Measurements from ENCODE around the gene NEO1.
A peak's percentile ranks its signal among the peaks of the same experiment; 100 is the strongest.

NEO1 gene

GRCh38 chr15:73247331-73247730, 195.1 kb downstream of the NEO1 start:
- no peak for DNase-seq (ENCODE audit: insufficient read length, low spot score)
- TF ChIP-seq POLR2A (IDR thresholded peaks at IDR 0.05; ENCODE audit: low read depth, low read length) (no peak), POU2F2 (IDR thresholded peaks at IDR 0.05; ENCODE audit: low read depth, low read length) (no peak)
- no peak for FAIRE-seq

- DNase-seq (ENCODE audit: insufficient read length, low spot score) (no peak), FAIRE-seq (no peak)
- TF ChIP-seq POLR2A (IDR thresholded peaks at IDR 0.05; ENCODE audit: low read depth, low read length) (no peak), POU2F2 (IDR thresholded peaks at IDR 0.05; ENCODE audit: low read depth, low read length) (no peak), SPI1 (IDR thresholded peaks at IDR 0.05; ENCODE audit: low read depth, low read length) (no peak), POLR2AphosphoS5 (IDR thresholded peaks at IDR 0.05; ENCODE audit: low read depth, low read length) (no peak), PAX5 (IDR thresholded peaks at IDR 0.05; ENCODE audit: insufficient read depth, low read length, severe bottlenecking) (no peak), TAF1 (IDR thresholded peaks at IDR 0.05; ENCODE audit: low read depth, low read length) (no peak)
These were observed 197.2 kb downstream of the NEO1 start for GRCh38 chr15:73249499-73249898.

GRCh38 chr15:73254598-73254997, 202.3 kb downstream of the NEO1 start:
- TF ChIP-seq POLR2A (IDR thresholded peaks at IDR 0.05; ENCODE audit: low read depth, low read length) (no peak), PAX5 (IDR thresholded peaks at IDR 0.05; ENCODE audit: insufficient read depth, low read length, severe bottlenecking) (no peak), POU2F2 (IDR thresholded peaks at IDR 0.05; ENCODE audit: low read depth, low read length) (no peak), SPI1 (IDR thresholded peaks at IDR 0.05; ENCODE audit: low read depth, low read length) (no peak), TAF1 (IDR thresholded peaks at IDR 0.05; ENCODE audit: low read depth, low read length) (no peak), POLR2AphosphoS5 (IDR thresholded peaks at IDR 0.05; ENCODE audit: low read depth, low read length) (no peak)
- FAIRE-seq (no peak), DNase-seq (ENCODE audit: insufficient read length, low spot score) (no peak)

- no peak for FAIRE-seq
- TF ChIP-seq PAX5 (IDR thresholded peaks at IDR 0.05; ENCODE audit: insufficient read depth, low read length, severe bottlenecking) (no peak), POU2F2 (IDR thresholded peaks at IDR 0.05; ENCODE audit: low read depth, low read length) (no peak), POLR2A (IDR thresholded peaks at IDR 0.05; ENCODE audit: low read depth, low read length) (no peak), SPI1 (IDR thresholded peaks at IDR 0.05; ENCODE audit: low read depth, low read length) (no peak), POLR2AphosphoS5 (IDR thresholded peaks at IDR 0.05; ENCODE audit: low read depth, low read length) (no peak), TAF1 (IDR thresholded peaks at IDR 0.05; ENCODE audit: low read depth, low read length) (no peak)
These were observed 206.2 kb downstream of the NEO1 start for GRCh38 chr15:73258271-73259108.

GRCh38 chr15:73264881-73265280, 212.6 kb downstream of the NEO1 start:
- DNase-seq (ENCODE audit: insufficient read length, low spot score) (no peak), FAIRE-seq (no peak)
- TF ChIP-seq POLR2AphosphoS5 (IDR thresholded peaks at IDR 0.05; ENCODE audit: low read depth, low read length) (no peak), SPI1 (IDR thresholded peaks at IDR 0.05; ENCODE audit: low read depth, low read length) (no peak), PAX5 (IDR thresholded peaks at IDR 0.05; ENCODE audit: insufficient read depth, low read length, severe bottlenecking) (no peak), POLR2A (IDR thresholded peaks at IDR 0.05; ENCODE audit: low read depth, low read length) (no peak), TAF1 (IDR thresholded peaks at IDR 0.05; ENCODE audit: low read depth, low read length) (no peak), POU2F2 (IDR thresholded peaks at IDR 0.05; ENCODE audit: low read depth, low read length) (no peak)

More at GRCh38 chr15:73258271-73259108, 206.2 kb downstream of the NEO1 start:
- DNase-seq (ENCODE audit: insufficient read length, low spot score): no peak

GRCh38 chr15:73265536-73266153, 213.4 kb downstream of the NEO1 start:
- peak; percentile 16 for DNase-seq (ENCODE audit: insufficient read length, low spot score)
- TF ChIP-seq TAF1 (IDR thresholded peaks at IDR 0.05; ENCODE audit: low read depth, low read length) (no peak), SPI1 (IDR thresholded peaks at IDR 0.05; ENCODE audit: low read depth, low read length) (no peak), POLR2A (IDR thresholded peaks at IDR 0.05; ENCODE audit: low read depth, low read length) (no peak), POU2F2 (IDR thresholded peaks at IDR 0.05; ENCODE audit: low read depth, low read length) (no peak), PAX5 (IDR thresholded peaks at IDR 0.05; ENCODE audit: insufficient read depth, low read length, severe bottlenecking) (no peak), POLR2AphosphoS5 (IDR thresholded peaks at IDR 0.05; ENCODE audit: low read depth, low read length) (no peak)
- FAIRE-seq: peak; percentile 83

- FAIRE-seq: no peak
- TF ChIP-seq PAX5 (IDR thresholded peaks at IDR 0.05; ENCODE audit: insufficient read depth, low read length, severe bottlenecking) (no peak), SPI1 (IDR thresholded peaks at IDR 0.05; ENCODE audit: low read depth, low read length) (no peak), POLR2AphosphoS5 (IDR thresholded peaks at IDR 0.05; ENCODE audit: low read depth, low read length) (no peak), TAF1 (IDR thresholded peaks at IDR 0.05; ENCODE audit: low read depth, low read length) (no peak), POLR2A (IDR thresholded peaks at IDR 0.05; ENCODE audit: low read depth, low read length) (no peak), POU2F2 (IDR thresholded peaks at IDR 0.05; ENCODE audit: low read depth, low read length) (no peak)
- no peak for DNase-seq (ENCODE audit: insufficient read length, low spot score)
These were observed 216.2 kb downstream of the NEO1 start for GRCh38 chr15:73268457-73268856.

- TF ChIP-seq PAX5 (IDR thresholded peaks at IDR 0.05; ENCODE audit: insufficient read depth, low read length, severe bottlenecking): no peak
- TF ChIP-seq POLR2A (IDR thresholded peaks at IDR 0.05; ENCODE audit: low read depth, low read length): no peak
- TF ChIP-seq TAF1 (IDR thresholded peaks at IDR 0.05; ENCODE audit: low read depth, low read length): no peak
- no peak for TF ChIP-seq POLR2AphosphoS5 (IDR thresholded peaks at IDR 0.05; ENCODE audit: low read depth, low read length)
- TF ChIP-seq SPI1 (IDR thresholded peaks at IDR 0.05; ENCODE audit: low read depth, low read length): no peak
- TF ChIP-seq POU2F2 (IDR thresholded peaks at IDR 0.05; ENCODE audit: low read depth, low read length): no peak
- FAIRE-seq: no peak
- DNase-seq (ENCODE audit: insufficient read length, low spot score): no peak
These were observed 218.3 kb downstream of the NEO1 start for GRCh38 chr15:73270366-73271097.
